Progenitor cell of endocrine pancreas (in vitro differentiated cells): Measurements from ENCODE around the gene SURF2. TPM values are rescaled to one million over a fixed set of nuclear protein-coding genes. Genes with fewer than 3 reads are reported as not detected.
A peak's percentile ranks its signal among the peaks of the same experiment; 100 is the strongest.

Experiments
- DNase-seq: peaks from one replicate; pipeline ENCODE4 v3.0.0; 2021; ENCODE audit warnings: low spot score; ENCODE audit not compliant: unreplicated experiment
- H3K27ac Mint-ChIP-seq: 2 replicates; pipeline ENCODE4 v1.8.0; 2021; ENCODE audit warnings: mild to moderate bottlenecking, moderate library complexity, mixed read lengths
- H3K27me3 Mint-ChIP-seq: 2 replicates; pipeline ENCODE4 v1.8.0; 2021; ENCODE audit warnings: mixed read lengths
- H3K36me3 Mint-ChIP-seq: 2 replicates; pipeline ENCODE4 v1.8.0; 2022; ENCODE audit warnings: mixed read lengths; ENCODE audit not compliant: insufficient read depth
- H3K4me1 Mint-ChIP-seq: 2 replicates; pipeline ENCODE4 v1.8.0; 2021; ENCODE audit warnings: low read depth, mixed read lengths
- H3K4me3 Mint-ChIP-seq: 2 replicates; pipeline ENCODE4 v1.8.0; 2021; ENCODE audit warnings: low read depth, mild to moderate bottlenecking, moderate library complexity, mixed read lengths
- H3K9me3 Mint-ChIP-seq: 2 replicates; pipeline ENCODE4 v1.8.0; 2021; ENCODE audit warnings: low read depth, mixed read lengths
- total RNA-seq: library from RNA; stranded (reverse); gene quantifications from 2 replicates; pipeline ENCODE4 v1.2.1, GENCODE V29; 2021
- TF ChIP-seq, protein P1 (sequence below): fragments of 200-600 bp; sonication (generic); IDR thresholded peaks from one replicate; pipeline ENCODE4 v1.5.0; 2021; ENCODE audit warnings: antibody characterized with exemption, mild to moderate bottlenecking; ENCODE audit not compliant: unreplicated experiment

SURF2 gene
- total RNA-seq, 1 donor from 2014 or later: 19.8 TPM

DNA sequence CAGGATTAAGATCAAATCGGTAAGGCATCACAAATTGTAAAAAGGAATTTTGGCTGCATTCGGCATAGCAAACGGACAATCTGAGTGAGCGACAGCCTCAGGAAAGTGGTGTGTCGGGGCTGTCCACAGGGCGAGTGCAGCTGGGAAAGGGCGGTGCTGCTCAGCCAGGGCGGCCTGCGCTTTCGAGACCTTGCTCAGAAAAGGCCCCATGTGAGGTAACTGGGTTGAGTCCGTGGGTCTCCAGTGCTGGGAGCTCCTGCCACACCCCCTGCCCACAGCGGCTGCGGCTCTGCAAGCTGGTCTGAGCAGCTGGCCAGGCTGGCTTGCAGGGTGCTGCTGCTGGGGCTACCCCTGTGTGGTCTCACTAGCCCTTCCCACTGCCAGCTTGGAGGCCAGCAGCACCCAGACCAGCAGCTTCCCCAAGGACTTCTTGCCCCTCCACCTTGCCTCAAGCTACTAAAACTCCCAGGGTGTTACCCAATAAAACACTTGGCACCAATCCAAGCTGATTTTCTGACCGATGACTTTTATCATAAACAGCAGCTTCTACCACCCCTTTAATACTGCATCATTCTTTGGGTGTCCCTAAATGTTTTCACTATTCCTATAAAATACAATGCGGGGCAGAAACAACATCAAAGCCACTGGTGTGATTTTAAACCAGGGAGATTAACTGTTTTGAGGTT is 6.2 kb downstream of the SURF2 start:
- peaks cover 7% of the 10 kb centered on the region for H3K4me1 Mint-ChIP-seq
- no peaks in the 10 kb centered on the region for H3K9me3 Mint-ChIP-seq
- no peak overlapping the region for H3K4me3 Mint-ChIP-seq
- TF ChIP-seq, protein P1, sequence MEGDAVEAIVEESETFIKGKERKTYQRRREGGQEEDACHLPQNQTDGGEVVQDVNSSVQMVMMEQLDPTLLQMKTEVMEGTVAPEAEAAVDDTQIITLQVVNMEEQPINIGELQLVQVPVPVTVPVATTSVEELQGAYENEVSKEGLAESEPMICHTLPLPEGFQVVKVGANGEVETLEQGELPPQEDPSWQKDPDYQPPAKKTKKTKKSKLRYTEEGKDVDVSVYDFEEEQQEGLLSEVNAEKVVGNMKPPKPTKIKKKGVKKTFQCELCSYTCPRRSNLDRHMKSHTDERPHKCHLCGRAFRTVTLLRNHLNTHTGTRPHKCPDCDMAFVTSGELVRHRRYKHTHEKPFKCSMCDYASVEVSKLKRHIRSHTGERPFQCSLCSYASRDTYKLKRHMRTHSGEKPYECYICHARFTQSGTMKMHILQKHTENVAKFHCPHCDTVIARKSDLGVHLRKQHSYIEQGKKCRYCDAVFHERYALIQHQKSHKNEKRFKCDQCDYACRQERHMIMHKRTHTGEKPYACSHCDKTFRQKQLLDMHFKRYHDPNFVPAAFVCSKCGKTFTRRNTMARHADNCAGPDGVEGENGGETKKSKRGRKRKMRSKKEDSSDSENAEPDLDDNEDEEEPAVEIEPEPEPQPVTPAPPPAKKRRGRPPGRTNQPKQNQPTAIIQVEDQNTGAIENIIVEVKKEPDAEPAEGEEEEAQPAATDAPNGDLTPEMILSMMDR: no peak
- DNase-seq: no peak
- H3K27me3 Mint-ChIP-seq: no peaks in the 10 kb centered on the region
- no peak overlapping the region for H3K27ac Mint-ChIP-seq
- H3K36me3 Mint-ChIP-seq: peaks cover 26% of the 10 kb centered on the region

DNA sequence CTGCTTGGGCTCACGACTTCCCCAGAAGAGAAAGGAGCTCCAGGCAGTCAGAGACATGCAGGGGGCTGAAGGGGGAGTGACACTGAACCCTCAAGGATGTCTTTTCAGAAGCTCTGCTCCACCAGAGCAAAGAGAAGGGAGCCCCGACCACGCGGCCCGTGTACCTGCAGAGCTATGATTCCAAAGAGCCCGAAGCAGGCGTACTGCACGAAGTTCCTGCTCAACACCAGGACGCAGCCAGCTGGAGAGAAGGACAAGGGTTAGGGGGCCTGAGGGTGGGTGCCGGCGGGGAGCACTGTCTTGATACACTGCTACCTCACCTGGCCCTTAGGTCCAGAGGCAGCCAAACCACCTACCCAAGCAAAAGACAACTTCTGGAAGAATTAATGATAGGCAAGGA is 10.1 kb downstream of the SURF2 start:
- Mint-ChIP-seq H3K27ac (no peak overlapping the region), H3K27me3 (no peaks in the 10 kb centered on the region), H3K9me3 (no peaks in the 10 kb centered on the region), H3K4me3 (no peak overlapping the region), H3K4me1 (peaks cover 11% of the 10 kb centered on the region), H3K36me3 (peaks cover 25% of the 10 kb centered on the region)
- no peak for DNase-seq
- TF ChIP-seq, protein P1: no peak

DNA sequence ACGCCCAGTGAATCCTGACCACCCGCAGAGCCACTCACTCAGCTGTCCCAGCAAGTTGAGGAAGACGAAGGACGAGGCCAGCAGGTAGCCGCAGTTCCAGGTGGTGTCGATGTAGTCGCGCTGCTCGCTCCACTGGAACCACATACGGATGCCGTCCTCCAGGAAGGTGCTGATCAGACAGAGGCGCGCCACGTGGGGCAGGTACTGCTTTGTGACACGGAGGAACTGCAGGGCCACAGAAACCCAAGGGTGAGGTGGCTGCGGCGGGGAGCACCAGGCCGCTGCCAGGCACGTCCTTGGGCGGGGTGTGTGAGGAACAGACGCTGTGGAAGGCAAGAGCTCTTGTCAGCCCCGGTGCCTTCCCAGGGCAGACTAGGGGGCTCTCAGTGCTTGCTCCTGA is 10.9 kb downstream of the SURF2 start:
- Mint-ChIP-seq H3K27me3 (no peaks in the 10 kb centered on the region), H3K27ac (no peak overlapping the region), H3K4me3 (no peak overlapping the region), H3K4me1 (peaks cover 13% of the 10 kb centered on the region), H3K36me3 (peaks cover 19% of the 10 kb centered on the region), H3K9me3 (no peaks in the 10 kb centered on the region)
- TF ChIP-seq, protein P1: no peak
- no peak for DNase-seq

DNA sequence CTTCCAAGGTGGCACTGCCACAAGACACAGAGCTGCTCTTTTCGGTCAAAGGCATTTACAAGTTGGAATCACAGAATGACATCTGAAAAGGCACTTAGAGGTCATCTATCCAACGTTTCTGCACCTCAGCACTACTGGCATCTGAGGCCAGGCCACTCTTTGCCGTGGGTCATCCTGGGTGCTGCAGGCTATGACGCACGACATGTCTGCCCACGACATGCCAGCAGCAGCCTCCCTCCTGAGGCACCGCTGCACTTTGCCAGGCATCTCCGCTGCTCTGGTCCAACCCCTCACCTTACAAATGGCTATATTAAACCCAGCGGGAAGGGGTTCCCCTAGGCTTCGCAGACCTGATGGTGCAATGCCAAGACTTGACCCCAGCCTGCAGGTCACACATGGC is 11.4 kb downstream of the SURF2 start:
- H3K9me3 Mint-ChIP-seq: no peaks in the 10 kb centered on the region
- H3K4me1 Mint-ChIP-seq: peaks cover 13% of the 10 kb centered on the region
- no peak overlapping the region for H3K27ac Mint-ChIP-seq
- H3K4me3 Mint-ChIP-seq: no peak overlapping the region
- H3K27me3 Mint-ChIP-seq: no peaks in the 10 kb centered on the region
- TF ChIP-seq, protein P1: no peak
- peaks cover 19% of the 10 kb centered on the region for H3K36me3 Mint-ChIP-seq
- DNase-seq: no peak

DNA sequence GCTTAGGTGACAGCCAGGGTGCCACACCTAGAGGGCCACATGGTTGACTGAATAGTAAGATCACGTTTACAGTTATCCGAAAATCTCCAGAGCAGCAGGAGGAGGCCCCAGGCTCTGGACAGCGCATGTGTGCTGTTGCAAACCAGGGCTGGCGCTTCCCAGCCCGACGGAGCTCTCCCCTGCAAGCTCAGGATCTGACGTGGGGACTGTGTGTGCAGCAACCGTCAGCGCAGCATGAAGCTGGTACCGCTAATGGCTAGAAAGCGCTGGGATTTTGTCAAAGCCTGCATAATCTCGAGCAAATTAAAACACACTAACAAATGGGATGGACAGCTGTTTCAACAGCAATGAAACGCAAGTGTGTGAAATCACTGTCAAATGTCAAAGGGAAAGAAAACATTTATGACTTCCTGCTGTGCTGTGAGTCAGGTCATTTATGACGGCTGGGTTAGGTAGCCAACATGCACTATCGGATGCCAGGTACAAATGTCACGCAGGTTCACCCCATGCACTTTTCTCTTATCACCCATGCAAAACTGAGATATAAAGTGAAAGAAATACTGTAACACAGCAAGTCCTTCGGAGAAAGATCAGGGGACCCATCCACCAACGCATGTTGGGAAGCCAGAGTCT is 12.0 kb downstream of the SURF2 start:
- H3K27me3 Mint-ChIP-seq: no peaks in the 10 kb centered on the region
- peak overlapping the region; percentile 11 for H3K27ac Mint-ChIP-seq
- H3K4me1 Mint-ChIP-seq: peaks cover 13% of the 10 kb centered on the region
- H3K36me3 Mint-ChIP-seq: peaks cover 17% of the 10 kb centered on the region
- TF ChIP-seq, protein P1: no peak
- no peaks in the 10 kb centered on the region for H3K9me3 Mint-ChIP-seq
- DNase-seq: no peak
- H3K4me3 Mint-ChIP-seq: no peak overlapping the region
